Measurements from ENCODE around the gene INO80. TPM values are rescaled to one million over a fixed set of nuclear protein-coding genes. Genes with fewer than 3 reads are reported as not detected.

The INO80 gene
- total and polyA plus RNA-seq, 2 donors (not counting 3 experiments of a cell fraction or from before 2014, with no cell fraction given): 5.7 to 29.1 TPM

- Histone ChIP-seq H3K79me2 (ENCODE audit: control insufficient read depth, insufficient read depth, low read length) (no peaks in the 10 kb centered on the region), H3K9ac (replicated peaks; ENCODE audit: extremely low read depth, insufficient read depth, low read length) (no peak overlapping the region), H3K27ac (ENCODE audit: insufficient read depth, low read depth, low read length) (no peak overlapping the region), H3K4me3 (replicated peaks in 1 of 3; ENCODE audit: insufficient read depth in 1 of 3, low read depth in 1 of 3, low read length in 3 of 3) (no peak overlapping the region), H3K4me2 (ENCODE audit: insufficient read depth, low read length) (no peak overlapping the region), H3K27me3 (ENCODE audit: control insufficient read depth in 2 of 2, insufficient read depth in 2 of 2, low read length in 2 of 2) (no peaks in the 10 kb centered on the region), H3K9me1 (replicated peaks; ENCODE audit: control insufficient read depth, extremely low read depth, insufficient read depth, low read length) (no peaks in the 10 kb centered on the region), H2AFZ (ENCODE audit: low read depth, low read length) (no peak overlapping the region), H3K9me3 (replicated peaks; ENCODE audit: control insufficient read depth, insufficient read depth, low read length) (no peaks in the 10 kb centered on the region), H3K4me1 (ENCODE audit: control insufficient read depth, extremely low read depth, insufficient read depth, low read length) (no peaks in the 10 kb centered on the region), H4K20me1 (replicated peaks; ENCODE audit: control insufficient read depth, extremely low read depth, insufficient read depth, low read length) (no peaks in the 10 kb centered on the region), H3K36me3 (ENCODE audit: control insufficient read depth in 2 of 2, extremely low read depth in 1 of 2, insufficient read depth in 2 of 2, low read length in 2 of 2) (peaks cover 8 to 12% of the 10 kb centered on the region in 2 experiments)
- no peak for TF ChIP-seq GATA2 (IDR thresholded peaks at IDR 0.05; ENCODE audit: insufficient read depth, insufficient read length, low read depth, low read length)
- no peak for TF ChIP-seq EZH2 (IDR thresholded peaks at IDR 0.05; ENCODE audit: borderline replicate concordance, low read depth, low read length, severe bottlenecking)
- TF ChIP-seq MYC (IDR thresholded peaks at IDR 0.05; ENCODE audit: low read depth, low read length): no peak
- TF ChIP-seq POLR2A (IDR thresholded peaks at IDR 0.05; ENCODE audit: low read depth, low read length): no peak
- TF ChIP-seq MAX (IDR thresholded peaks at IDR 0.05; ENCODE audit: insufficient read depth, insufficient read length): no peak
- TF ChIP-seq CTCF (IDR thresholded peaks at IDR 0.05; ENCODE audit: extremely low read depth in 1 of 2, insufficient read depth in 1 of 2, low read depth in 1 of 2, low read length in 2 of 2): no peak
- no peak for TF ChIP-seq POLR2AphosphoS5 (IDR thresholded peaks at IDR 0.05; ENCODE audit: insufficient read depth, low read depth, low read length)
- TF ChIP-seq FOS (IDR thresholded peaks at IDR 0.05; ENCODE audit: borderline replicate concordance, insufficient read depth, low read length): no peak
- CTCF ChIA-PET: interaction anchor here (1.0 to 2.8 kb wide), 4 partner anchors 9 to 85 kb away, joined by 3 to 11 read pairs (median 8); no protein-coding TSS in a partner anchor
- DNase-seq (ENCODE audit: low read depth, low spot score): no peak
- dilution Hi-C loops (cut with MboI; ENCODE audit: extremely low pct_ligation_motif_present, low sequenced_read_pairs): no loop called here
- FAIRE-seq: no peak
- POLR2A ChIA-PET: interaction anchor here (1.1 kb wide), 1 partner anchor 16 kb away, joined by 3 read pairs; no protein-coding TSS in a partner anchor
- BruUV-seq (replicated peaks): no TSS peak
- intact Hi-C loops (cut with micrococcal nuclease): no loop called here
Observed at GRCh38 chr15:40991355-40991754, 124.7 kb downstream of the INO80 start.

All from endothelial cell of umbilical vein (primary cell).